Sigmoid colon (tissue), 7 donors: Measurements from ENCODE around the gene FBXO10. TPM values are rescaled to one million over a fixed set of nuclear protein-coding genes. Genes with fewer than 3 reads are reported as not detected.

Source experiments
- DNase-seq: peaks from one replicate; pipeline ENCODE4 v3.0.0-alpha.2; 2019
- H3K27ac ChIP-seq, 4 donors: fragments of 200-600 bp; sonication (generic); one replicate each; pipeline ENCODE4 v1.5.1; 2016 to 2019; ENCODE audit warnings: mild to moderate bottlenecking in 1 of 4
- H3K27me3 ChIP-seq, 3 donors: fragments of 200-600 bp; sonication (generic); one replicate each; pipeline ENCODE4 v1.5.1; 2019; ENCODE audit warnings: mild to moderate bottlenecking in 1 of 3
- H3K36me3 ChIP-seq, 4 donors: fragments of 200-600 bp; sonication (generic); one replicate each; pipeline ENCODE4 v1.5.1; 2016 to 2019
- H3K4me1 ChIP-seq, 4 donors: fragments of 200-600 bp; sonication (generic); one replicate each; pipeline ENCODE4 v1.5.1; 2017 to 2019
- H3K4me3 ChIP-seq, 4 donors: fragments of 200-600 bp; sonication (generic); one replicate each; pipeline ENCODE4 v1.5.1; 2017 to 2019; ENCODE audit warnings: mild to moderate bottlenecking in 2 of 4, moderate library complexity in 1 of 4
- H3K9me3 ChIP-seq, 4 donors: fragments of 200-600 bp in 3 of 4; sonication (generic) in 3 of 4; one replicate each; pipeline versions ENCODE4 v1.5.1 to v1.6.1; 2013 to 2019
- EP300 ChIP-seq, 4 donors: sonication (generic); formaldehyde crosslinking; IDR thresholded peaks; one replicate each; pipeline ENCODE4 v1.6.1; 2017; ENCODE audit warnings: antibody characterized with exemption in 4 of 4
- POLR2A ChIP-seq, 2 donors: fragments of 450-650 bp; IDR thresholded peaks; one replicate each; pipeline ENCODE4 v1.6.1; 2016; ENCODE audit warnings: antibody characterized with exemption in 2 of 2, mild to moderate bottlenecking in 2 of 2, moderate library complexity in 2 of 2
- POLR2AphosphoS5 ChIP-seq, 4 donors: sonication (generic); formaldehyde crosslinking; IDR thresholded peaks; one replicate each; pipeline ENCODE4 v1.6.1; 2017; ENCODE audit warnings: antibody characterized with exemption in 4 of 4
- WGBS, 2 donors: extraction: QIAGEN DNeasy Blood & Tissue Kit; methylation state at CpG; one replicate each; pipeline ENCODE4 v1.1.7; 2013; 5-methylcytosine and 5-hydroxymethylcytosine counted together
- intact Hi-C: fragments of 100-400 bp; cut with DNase I; formaldehyde crosslinking; loops from one replicate; pipeline ENCODE4 v1.15.1; 2023
- polyA plus RNA-seq, 3 donors: library from polyadenylated mRNA; stranded (reverse); fragments of 200-250 nt; gene quantifications; one replicate each; pipeline ENCODE4 v1.2.3, GENCODE V29; 2013
- total RNA-seq, 4 donors: library from RNA; depleted of rRNA; stranded (reverse); fragments of >200 nt; gene quantifications; one replicate each; pipeline ENCODE4 v1.1.0, GENCODE V29; 2016
- TF ChIP-seq, protein P1 (sequence below), 4 experiments: fragments of 450-650 bp in 3 of 4; fragments of 200-600 bp in 1 of 4; IDR thresholded peaks; one replicate each; pipeline ENCODE4 v1.5.1; 2016 to 2019; ENCODE audit warnings: antibody characterized with exemption in 4 of 4, mild to moderate bottlenecking in 3 of 4, moderate library complexity in 2 of 4
- donor health status: healthy with polysubstance abuse.
- donor health status: Bipolar disorder and iron deficiency.
- donor health status: healthy.

FBXO10 gene
- total and polyA plus RNA-seq, 7 donors, result 0.60 to 19.4 (median 14.8) TPM

DNA sequence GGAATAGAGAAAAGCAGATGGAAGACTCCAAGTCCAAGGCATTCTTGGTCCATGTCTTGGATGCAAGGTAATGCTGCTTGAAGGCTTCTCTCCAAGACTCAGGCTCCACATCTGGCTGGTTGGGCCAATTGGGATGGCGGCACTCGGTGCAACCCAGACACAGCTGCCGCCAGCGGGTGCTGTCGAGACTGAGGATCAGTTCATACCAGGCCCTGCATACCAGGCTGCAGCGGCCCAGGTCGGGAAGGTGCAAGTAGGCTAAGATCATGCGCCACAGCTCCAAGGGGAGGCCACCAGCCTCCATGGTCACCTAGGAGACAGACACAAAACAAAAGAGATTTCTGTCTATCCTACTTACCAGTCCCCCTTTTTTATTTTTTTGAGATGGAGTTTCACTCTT, 34.7 kb downstream of the FBXO10 start:
- H3K36me3 ChIP-seq, result peaks cover 12 to 53% (median 21%) of the 10 kb centered on the region in 4 donors
- 97 to 98% methylated on average over 8 of the region's 8 CpGs for WGBS, 2 donors
- no peaks in the 10 kb centered on the region for H3K4me1 ChIP-seq
- DNase-seq, result no peak
- H3K27ac ChIP-seq, result no peak overlapping the region
- TF ChIP-seq POLR2A (IDR thresholded peaks at IDR 0.05) (no peak), POLR2AphosphoS5 (IDR thresholded peaks at IDR 0.05) (no peak), EP300 (IDR thresholded peaks at IDR 0.05) (no peak)
- TF ChIP-seq, protein P1, sequence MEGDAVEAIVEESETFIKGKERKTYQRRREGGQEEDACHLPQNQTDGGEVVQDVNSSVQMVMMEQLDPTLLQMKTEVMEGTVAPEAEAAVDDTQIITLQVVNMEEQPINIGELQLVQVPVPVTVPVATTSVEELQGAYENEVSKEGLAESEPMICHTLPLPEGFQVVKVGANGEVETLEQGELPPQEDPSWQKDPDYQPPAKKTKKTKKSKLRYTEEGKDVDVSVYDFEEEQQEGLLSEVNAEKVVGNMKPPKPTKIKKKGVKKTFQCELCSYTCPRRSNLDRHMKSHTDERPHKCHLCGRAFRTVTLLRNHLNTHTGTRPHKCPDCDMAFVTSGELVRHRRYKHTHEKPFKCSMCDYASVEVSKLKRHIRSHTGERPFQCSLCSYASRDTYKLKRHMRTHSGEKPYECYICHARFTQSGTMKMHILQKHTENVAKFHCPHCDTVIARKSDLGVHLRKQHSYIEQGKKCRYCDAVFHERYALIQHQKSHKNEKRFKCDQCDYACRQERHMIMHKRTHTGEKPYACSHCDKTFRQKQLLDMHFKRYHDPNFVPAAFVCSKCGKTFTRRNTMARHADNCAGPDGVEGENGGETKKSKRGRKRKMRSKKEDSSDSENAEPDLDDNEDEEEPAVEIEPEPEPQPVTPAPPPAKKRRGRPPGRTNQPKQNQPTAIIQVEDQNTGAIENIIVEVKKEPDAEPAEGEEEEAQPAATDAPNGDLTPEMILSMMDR (IDR thresholded peaks at IDR 0.05), result no peak
- intact Hi-C loops, result no loop called here
- H3K9me3 ChIP-seq, result no peaks in the 10 kb centered on the region
- H3K27me3 ChIP-seq, result no peaks in the 10 kb centered on the region
- no peak overlapping the region for H3K4me3 ChIP-seq

GRCh38 chr9:37540634-37541033, 35.5 kb downstream of the FBXO10 start:
- H3K9me3 ChIP-seq, result no peaks in the 10 kb centered on the region
- intact Hi-C loops, result no loop called here
- no peaks in the 10 kb centered on the region for H3K27me3 ChIP-seq
- no peak overlapping the region for H3K4me3 ChIP-seq
- DNase-seq, result no peak
- TF ChIP-seq POLR2A (IDR thresholded peaks at IDR 0.05) (no peak), POLR2AphosphoS5 (IDR thresholded peaks at IDR 0.05) (no peak), EP300 (IDR thresholded peaks at IDR 0.05) (no peak)
- TF ChIP-seq, protein P1 (IDR thresholded peaks at IDR 0.05), result no peak
- WGBS, 2 donors, result 24 to 75% methylated on average over 3 of the region's 3 CpGs
- H3K4me1 ChIP-seq, result no peaks in the 10 kb centered on the region
- H3K27ac ChIP-seq, result no peak overlapping the region
- H3K36me3 ChIP-seq, result peaks cover 12 to 61% (median 22%) of the 10 kb centered on the region in 4 donors

DNA sequence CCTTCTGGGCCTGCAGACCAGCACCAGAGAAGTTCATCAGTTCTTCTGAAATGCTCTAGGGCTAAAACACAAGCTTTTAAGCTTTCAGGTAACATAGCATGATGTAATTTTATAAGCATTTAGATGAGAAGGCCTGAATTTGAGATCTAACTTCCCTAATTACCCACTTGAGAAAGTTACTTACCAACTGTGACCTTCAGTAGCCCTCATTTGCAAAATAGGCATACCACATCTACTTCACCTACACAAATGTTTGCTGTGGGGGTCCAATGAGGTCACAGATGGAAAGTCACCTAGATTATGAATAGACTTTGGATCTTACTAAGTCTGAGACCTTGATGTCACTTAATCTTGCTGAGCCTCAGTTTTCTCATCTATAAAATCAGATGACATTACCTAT, 36.5 kb downstream of the FBXO10 start:
- Histone ChIP-seq H3K9me3 (no peaks in the 10 kb centered on the region), H3K36me3 (peaks cover 12 to 65% (median 22%) of the 10 kb centered on the region in 4 donors), H3K27me3 (no peaks in the 10 kb centered on the region), H3K4me1 (no peaks in the 10 kb centered on the region), H3K27ac (no peak overlapping the region), H3K4me3 (no peak overlapping the region)
- no peak for TF ChIP-seq POLR2A (IDR thresholded peaks at IDR 0.05)
- TF ChIP-seq POLR2AphosphoS5 (IDR thresholded peaks at IDR 0.05), result no peak
- DNase-seq, result no peak
- intact Hi-C loops, result no loop called here

DNA sequence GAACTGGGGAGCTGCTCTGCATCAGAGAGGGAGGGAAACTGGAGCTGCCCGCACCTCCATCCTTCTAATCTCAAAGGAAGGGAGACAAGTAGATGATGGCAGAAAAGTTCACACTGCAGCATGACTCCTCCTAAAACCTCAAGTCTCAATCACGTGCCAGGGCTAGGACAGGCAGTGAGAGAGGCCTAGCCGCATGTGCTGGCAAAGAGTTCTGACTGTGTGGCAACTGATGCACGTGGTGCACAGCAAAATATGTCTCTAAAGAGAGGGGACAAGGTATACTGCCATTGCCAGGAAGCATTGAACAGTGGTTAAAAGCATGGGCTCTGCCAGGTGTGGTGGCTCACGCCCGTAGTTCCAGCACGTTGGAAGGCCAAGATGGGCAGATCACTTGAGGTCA, 38.1 kb downstream of the FBXO10 start:
- H3K36me3 ChIP-seq, result peaks cover 12 to 65% (median 22%) of the 10 kb centered on the region in 4 donors
- no peaks in the 10 kb centered on the region for H3K9me3 ChIP-seq
- H3K4me3 ChIP-seq, result no peak overlapping the region
- no peaks in the 10 kb centered on the region for H3K27me3 ChIP-seq
- 89 to 92% methylated on average over 7 of the region's 7 CpGs for WGBS, 2 donors
- no peak for DNase-seq
- no peak overlapping the region for H3K27ac ChIP-seq
- intact Hi-C loops, result no loop called here
- no peak for TF ChIP-seq POLR2A (IDR thresholded peaks at IDR 0.05)
- TF ChIP-seq EP300 (IDR thresholded peaks at IDR 0.05), result no peak
- TF ChIP-seq, protein P1 (IDR thresholded peaks at IDR 0.05), result no peak
- no peak for TF ChIP-seq POLR2AphosphoS5 (IDR thresholded peaks at IDR 0.05)
- H3K4me1 ChIP-seq, result no peaks in the 10 kb centered on the region

DNA sequence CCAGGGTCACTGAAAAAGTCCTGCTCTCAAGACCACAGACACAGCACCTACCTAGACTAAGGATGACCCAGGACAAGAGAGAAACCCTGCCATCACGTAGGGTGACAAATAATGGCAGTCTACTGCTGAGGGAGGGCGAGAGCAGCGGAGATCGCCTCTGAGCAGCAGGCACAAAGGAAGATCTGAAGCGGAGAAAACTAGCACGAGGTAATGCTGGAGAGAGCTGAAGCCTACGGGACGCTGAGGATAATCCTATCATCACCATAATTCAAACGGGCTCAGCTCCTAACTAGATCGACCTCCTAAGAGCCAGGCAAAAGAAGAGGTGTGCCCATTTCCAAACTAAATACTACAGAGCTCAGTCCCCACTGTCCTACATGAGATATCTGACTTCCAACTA, 41.3 kb downstream of the FBXO10 start:
- intact Hi-C loops, result no loop called here
- DNase-seq, result no peak
- TF ChIP-seq EP300 (IDR thresholded peaks at IDR 0.05) (no peak), POLR2AphosphoS5 (IDR thresholded peaks at IDR 0.05) (no peak), POLR2A (IDR thresholded peaks at IDR 0.05) (no peak)
- TF ChIP-seq, protein P1 (IDR thresholded peaks at IDR 0.05), result no peak
- no peak overlapping the region for H3K27ac ChIP-seq
- peaks cover 8 to 68% (median 17%) of the 10 kb centered on the region in 4 donors for H3K36me3 ChIP-seq
- H3K9me3 ChIP-seq, result no peaks in the 10 kb centered on the region
- no peak overlapping the region for H3K4me3 ChIP-seq
- 87 to 92% methylated on average over 10 of the region's 10 CpGs for WGBS, 2 donors
- H3K27me3 ChIP-seq, result no peaks in the 10 kb centered on the region
- no peaks in the 10 kb centered on the region for H3K4me1 ChIP-seq
